WTC11 (cell line): ENCODE results near the gene SLC27A6. TPM values are rescaled to one million over a fixed set of nuclear protein-coding genes. Genes with fewer than 3 reads are reported as not detected.

Source experiments
- ATAC-seq: fragments of 200-7000 bp; cut with Tn5 transposase; 2 replicates; pipeline ENCODE4 v1.10.0; 2021; ENCODE audit warnings: mild to moderate bottlenecking, moderate library complexity
- CTCF ChIA-PET: fragments of 300-600 bp; sonication (Branson Sonifier 250); formaldehyde crosslinking; loops from one replicate; lab custom pipeline; 2021; ENCODE audit warnings: antibody characterized with exemption; lab: Charles Lee
- POLR2A ChIA-PET: fragments of 350-600 bp; sonication (Branson Sonifier 250); formaldehyde crosslinking; loops from one replicate; lab custom pipeline; 2021; ENCODE audit warnings: antibody characterized with exemption; lab: Charles Lee
- DNase-seq: peaks from one replicate; pipeline ENCODE4 v3.0.0; 2021; ENCODE audit warnings: low spot score
- H3K27ac Mint-ChIP-seq: 2 replicates; pipeline ENCODE4 v1.8.0; 2021; ENCODE audit warnings: mixed read lengths
- H3K27me3 Mint-ChIP-seq: 2 replicates; pipeline ENCODE4 v1.8.0; 2021; ENCODE audit warnings: low read depth, mild to moderate bottlenecking, moderate library complexity, mixed read lengths
- H3K36me3 Mint-ChIP-seq: 2 replicates; pipeline ENCODE4 v1.8.0; 2021; ENCODE audit warnings: mixed read lengths
- H3K4me1 Mint-ChIP-seq: 2 replicates; pipeline ENCODE4 v1.8.0; 2022; ENCODE audit warnings: mixed read lengths
- H3K4me3 Mint-ChIP-seq: 2 replicates; pipeline ENCODE4 v1.8.0; 2021; ENCODE audit warnings: mild to moderate bottlenecking, moderate library complexity, mixed read lengths
- H3K9me3 Mint-ChIP-seq: 2 replicates; pipeline ENCODE4 v1.8.0; 2021; ENCODE audit warnings: mixed read lengths
- AR ChIP-seq: fragments of 250-450 bp; sonication (Bioruptor Pico); IDR thresholded peaks from 2 replicates; pipeline ENCODE4 v1.9.0; 2021; ENCODE audit warnings: mild to moderate bottlenecking
- ATF2 ChIP-seq: sonication (generic); formaldehyde crosslinking; IDR thresholded peaks from 2 replicates; pipeline ENCODE4 v1.8.1; 2022; ENCODE audit warnings: low read depth, missing genetic modification reagents, borderline replicate concordance
- ATF3 ChIP-seq: sonication (generic); formaldehyde crosslinking; conservative IDR thresholded peaks from 2 replicates; pipeline ENCODE4 v1.8.1; 2022; ENCODE audit warnings: mild to moderate bottlenecking, missing genetic modification reagents
- CREM ChIP-seq: sonication (generic); formaldehyde crosslinking; IDR thresholded peaks from 2 replicates; pipeline ENCODE4 v1.8.1; 2022; ENCODE audit warnings: mild to moderate bottlenecking, missing genetic modification reagents, moderate library complexity
- ERG ChIP-seq: fragments of 250-450 bp; sonication (Bioruptor Pico); IDR thresholded peaks from 2 replicates; pipeline ENCODE4 v1.8.0; 2021; ENCODE audit warnings: mild to moderate bottlenecking
- ESRRA ChIP-seq: sonication (generic); formaldehyde crosslinking; IDR thresholded peaks from 2 replicates; pipeline ENCODE4 v1.8.1; 2022; ENCODE audit warnings: mild to moderate bottlenecking, missing genetic modification reagents, borderline replicate concordance
- GRHL2 ChIP-seq: fragments of 250-450 bp; sonication (Bioruptor Pico); IDR thresholded peaks from 2 replicates; pipeline ENCODE4 v1.8.0; 2022; ENCODE audit warnings: mild to moderate bottlenecking, moderate library complexity; ENCODE audit not compliant: insufficient replicate concordance, severe bottlenecking
- JAZF1 ChIP-seq: fragments of 250-450 bp; sonication (Bioruptor Pico); IDR thresholded peaks from 2 replicates; pipeline ENCODE4 v1.9.0; 2021; ENCODE audit warnings: moderate library complexity, mild to moderate bottlenecking, inconsistent platforms
- NFYB ChIP-seq: sonication (generic); formaldehyde crosslinking; conservative IDR thresholded peaks from 2 replicates; pipeline ENCODE4 v1.8.0; 2022; ENCODE audit warnings: low read depth, missing genetic modification reagents
- NR3C1 ChIP-seq: sonication (generic); formaldehyde crosslinking; conservative IDR thresholded peaks from 2 replicates; pipeline ENCODE4 v1.8.1; 2023; ENCODE audit warnings: low read depth, mild to moderate bottlenecking, missing genetic modification reagents
- RELA ChIP-seq: sonication (generic); formaldehyde crosslinking; IDR thresholded peaks from 2 replicates; pipeline ENCODE4 v1.8.1; 2022; ENCODE audit warnings: missing genetic modification reagents, mild to moderate bottlenecking, borderline replicate concordance
- RORB ChIP-seq: fragments of 250-450 bp; sonication (Bioruptor Pico); IDR thresholded peaks from 2 replicates; pipeline ENCODE4 v1.9.0; 2021; ENCODE audit warnings: mild to moderate bottlenecking
- SMAD4 ChIP-seq: sonication (generic); formaldehyde crosslinking; IDR thresholded peaks from 2 replicates; pipeline ENCODE4 v1.8.0; 2022; ENCODE audit warnings: mild to moderate bottlenecking, missing genetic modification reagents
- total RNA-seq: library from RNA; stranded (reverse); gene quantifications from 3 replicates; pipeline ENCODE4 v1.2.3, GENCODE V29; 2021
- TF ChIP-seq, protein P1 (sequence below): fragments of 200-600 bp; IDR thresholded peaks from 2 replicates; pipeline ENCODE4 v1.8.0; 2022; ENCODE audit warnings: antibody characterized with exemption
- TF ChIP-seq, protein P2 (sequence below): fragments of 250-450 bp; sonication (Bioruptor Pico); conservative IDR thresholded peaks from 2 replicates; pipeline ENCODE4 v1.9.0; 2021; ENCODE audit warnings: mild to moderate bottlenecking
- TF ChIP-seq, protein P3 (sequence below): fragments of 250-450 bp; sonication (Bioruptor Pico); IDR thresholded peaks from 2 replicates; pipeline ENCODE4 v2.1.2; 2022; ENCODE audit warnings: mild to moderate bottlenecking, moderate library complexity

The SLC27A6 gene
- total RNA-seq, 1 experiment from 2014 or later = 3.6 TPM

- TF ChIP-seq, protein P1, sequence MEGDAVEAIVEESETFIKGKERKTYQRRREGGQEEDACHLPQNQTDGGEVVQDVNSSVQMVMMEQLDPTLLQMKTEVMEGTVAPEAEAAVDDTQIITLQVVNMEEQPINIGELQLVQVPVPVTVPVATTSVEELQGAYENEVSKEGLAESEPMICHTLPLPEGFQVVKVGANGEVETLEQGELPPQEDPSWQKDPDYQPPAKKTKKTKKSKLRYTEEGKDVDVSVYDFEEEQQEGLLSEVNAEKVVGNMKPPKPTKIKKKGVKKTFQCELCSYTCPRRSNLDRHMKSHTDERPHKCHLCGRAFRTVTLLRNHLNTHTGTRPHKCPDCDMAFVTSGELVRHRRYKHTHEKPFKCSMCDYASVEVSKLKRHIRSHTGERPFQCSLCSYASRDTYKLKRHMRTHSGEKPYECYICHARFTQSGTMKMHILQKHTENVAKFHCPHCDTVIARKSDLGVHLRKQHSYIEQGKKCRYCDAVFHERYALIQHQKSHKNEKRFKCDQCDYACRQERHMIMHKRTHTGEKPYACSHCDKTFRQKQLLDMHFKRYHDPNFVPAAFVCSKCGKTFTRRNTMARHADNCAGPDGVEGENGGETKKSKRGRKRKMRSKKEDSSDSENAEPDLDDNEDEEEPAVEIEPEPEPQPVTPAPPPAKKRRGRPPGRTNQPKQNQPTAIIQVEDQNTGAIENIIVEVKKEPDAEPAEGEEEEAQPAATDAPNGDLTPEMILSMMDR = no peak
- TF ChIP-seq ATF3 (CRISPR knock-in tag) (no peak), NR3C1 (CRISPR knock-in tag) (no peak), RORB (CRISPR knock-in tag) (no peak), AR (CRISPR knock-in tag) (no peak), JAZF1 (CRISPR knock-in tag) (no peak)
- TF ChIP-seq, protein P2, sequence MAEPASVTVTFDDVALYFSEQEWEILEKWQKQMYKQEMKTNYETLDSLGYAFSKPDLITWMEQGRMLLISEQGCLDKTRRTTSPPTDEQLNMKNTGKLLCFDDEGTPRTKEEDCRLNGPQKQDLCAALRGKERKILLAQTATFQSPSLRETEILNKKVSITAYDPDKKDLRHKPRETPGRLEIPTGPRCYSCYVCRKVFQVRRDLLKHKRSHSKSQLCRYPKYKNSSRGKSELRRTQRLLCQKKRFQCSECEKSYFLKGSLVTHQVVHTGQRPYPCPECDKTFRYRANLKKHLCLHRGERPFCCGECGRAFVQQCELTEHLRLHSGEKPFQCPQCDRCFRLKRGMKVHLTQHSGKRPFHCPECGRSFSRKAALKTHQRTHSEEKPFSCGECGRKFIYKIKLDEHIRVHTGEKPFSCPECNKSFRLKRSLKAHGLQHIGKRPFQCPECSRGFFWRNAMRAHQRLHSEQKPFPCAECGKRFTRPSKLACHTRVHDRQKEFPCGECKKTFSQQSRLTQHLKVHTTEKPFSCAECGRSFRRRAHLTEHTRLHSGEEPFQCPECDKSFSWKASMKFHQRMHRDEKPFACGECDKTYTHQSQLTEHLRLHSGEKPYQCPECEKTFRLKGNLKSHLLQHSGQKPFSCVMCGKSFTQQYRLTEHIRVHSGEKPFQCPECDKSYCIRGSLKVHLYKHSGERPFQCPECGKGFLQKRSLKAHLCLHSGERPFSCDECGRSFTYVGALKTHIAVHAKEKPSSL (CRISPR knock-in tag) = no peak
Measured at GRCh38 chr5:129001841-129002526, 36.7 kb downstream of the SLC27A6 start (continued).

DNA sequence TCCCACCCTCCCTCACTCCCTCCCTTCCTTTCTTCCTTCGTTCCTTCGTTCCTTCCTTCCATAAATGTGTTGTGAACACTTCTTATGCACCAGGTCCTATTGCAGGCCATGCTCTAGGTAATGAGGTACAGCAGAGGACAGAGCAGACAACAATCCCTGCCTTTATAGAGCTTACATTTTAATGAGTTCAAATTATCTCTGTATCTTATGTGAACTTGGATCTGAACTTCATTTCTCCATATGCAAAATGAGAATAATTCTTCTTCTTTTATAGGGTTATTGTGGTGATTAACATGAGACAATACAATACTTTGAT, 37.2 kb downstream of the SLC27A6 start:
- H3K9me3 Mint-ChIP-seq = no peaks in the 10 kb centered on the region

GRCh38 chr5:129003232-129003631, 37.9 kb downstream of the SLC27A6 start:
- Mint-ChIP-seq H3K36me3 (no peaks in the 10 kb centered on the region), H3K4me1 (peaks cover 20% of the 10 kb centered on the region), H3K27ac (peak overlapping the region; percentile 57), H3K4me3 (no peak overlapping the region), H3K27me3 (no peaks in the 10 kb centered on the region), H3K9me3 (no peaks in the 10 kb centered on the region)
- no peak for DNase-seq
- ChIA-PET POLR2A (no interaction called here), CTCF (interaction anchor here (1.1 kb wide), 1 partner anchor 9 kb away, joined by 3 read pairs; no protein-coding TSS in a partner anchor)
- ATAC-seq = peak; percentile 57
- no peak for TF ChIP-seq RELA (CRISPR knock-in tag)
- no peak for TF ChIP-seq CREM (CRISPR knock-in tag)
- TF ChIP-seq, protein P3, sequence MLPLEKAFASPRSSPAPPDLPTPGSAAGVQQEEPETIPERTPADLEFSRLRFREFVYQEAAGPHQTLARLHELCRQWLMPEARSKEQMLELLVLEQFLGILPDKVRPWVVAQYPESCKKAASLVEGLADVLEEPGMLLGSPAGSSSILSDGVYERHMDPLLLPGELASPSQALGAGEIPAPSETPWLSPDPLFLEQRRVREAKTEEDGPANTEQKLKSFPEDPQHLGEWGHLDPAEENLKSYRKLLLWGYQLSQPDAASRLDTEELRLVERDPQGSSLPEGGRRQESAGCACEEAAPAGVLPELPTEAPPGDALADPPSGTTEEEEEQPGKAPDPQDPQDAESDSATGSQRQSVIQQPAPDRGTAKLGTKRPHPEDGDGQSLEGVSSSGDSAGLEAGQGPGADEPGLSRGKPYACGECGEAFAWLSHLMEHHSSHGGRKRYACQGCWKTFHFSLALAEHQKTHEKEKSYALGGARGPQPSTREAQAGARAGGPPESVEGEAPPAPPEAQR (CRISPR knock-in tag) = no peak
- TF ChIP-seq ESRRA (CRISPR knock-in tag) = no peak
- TF ChIP-seq ATF2 (CRISPR knock-in tag) = no peak
- TF ChIP-seq ERG (CRISPR knock-in tag) = no peak
- no peak for TF ChIP-seq GRHL2 (CRISPR knock-in tag)
- TF ChIP-seq AR (CRISPR knock-in tag) = no peak
- no peak for TF ChIP-seq NFYB (CRISPR knock-in tag)

More for the DNA sequence above, 37.2 kb downstream of the SLC27A6 start:
- no peak overlapping the region for H3K4me3 Mint-ChIP-seq
- ATAC-seq (peak; percentile 51), DNase-seq (no peak)
- H3K36me3 Mint-ChIP-seq = no peaks in the 10 kb centered on the region
- ChIA-PET CTCF (no interaction called here), POLR2A (no interaction called here)
- no peaks in the 10 kb centered on the region for H3K27me3 Mint-ChIP-seq
- peaks cover 20% of the 10 kb centered on the region for H3K4me1 Mint-ChIP-seq
- peak overlapping the region; percentile 57; the same call in 1 of the 2 replicates for H3K27ac Mint-ChIP-seq
- no peak for TF ChIP-seq SMAD4 (CRISPR knock-in tag)
- TF ChIP-seq, all 79 proteins: peak for 0
